CD14-positive monocyte (primary cell): Measurements from ENCODE around the gene THBS2. TPM values are rescaled to one million over a fixed set of nuclear protein-coding genes. Genes with fewer than 3 reads are reported as not detected.

Source experiments
- DNase-seq, 3 donors: peaks; one replicate each; pipeline ENCODE4 v3.0.0-alpha.2; 2011 to 2022
- H2AFZ ChIP-seq: 2 replicates; pipeline ENCODE4 v1.6.0; 2012; ENCODE audit warnings: mild to moderate bottlenecking, low read depth, low read length, inconsistent platforms; ENCODE audit not compliant: insufficient read depth, poor library complexity, severe bottlenecking
- H3K27ac ChIP-seq, 2 donors: 1 replicate in 1 of 2; 2 replicates in 1 of 2; pipeline ENCODE4 v1.5.1; 2012 to 2013; ENCODE audit warnings: low read length in 2 of 2, control low read depth in 1 of 2, inconsistent platforms in 1 of 2, low read depth in 1 of 2, mild to moderate bottlenecking in 1 of 2
- H3K27me3 ChIP-seq, 2 donors: one replicate each; pipeline versions ENCODE4 v1.6.0 to v1.6.1; 2011 to 2013; ENCODE audit warnings: low read length in 2 of 2; ENCODE audit not compliant: control insufficient read depth in 2 of 2, insufficient read depth in 2 of 2
- H3K36me3 ChIP-seq, 2 donors: replicated peaks in 1 of 2; 1 replicate in 1 of 2; 2 replicates in 1 of 2; pipeline versions ENCODE4 v1.5.1 to v1.6.1; 2012 to 2013; ENCODE audit warnings: low read length in 2 of 2, control low read depth in 1 of 2, inconsistent platforms in 1 of 2, mild to moderate bottlenecking in 1 of 2; ENCODE audit not compliant: insufficient read depth in 2 of 2, control insufficient read depth in 1 of 2
- H3K4me1 ChIP-seq, 2 donors: 1 replicate in 1 of 2; 2 replicates in 1 of 2; pipeline versions ENCODE4 v1.5.1 to v1.6.1; 2012 to 2013; ENCODE audit warnings: low read length in 2 of 2, control low read depth in 1 of 2, inconsistent platforms in 1 of 2, mild to moderate bottlenecking in 1 of 2, moderate library complexity in 1 of 2; ENCODE audit not compliant: insufficient read depth in 2 of 2, control insufficient read depth in 1 of 2
- H3K4me2 ChIP-seq: replicated peaks from 2 replicates; pipeline ENCODE3; 2012; ENCODE audit warnings: low read length, moderate library complexity, mild to moderate bottlenecking; ENCODE audit not compliant: poor library complexity, severe bottlenecking; ENCODE audit errors: extremely low read depth
- H3K4me3 ChIP-seq, 3 experiments: fragments of 200-600 bp in 1 of 3; sonication (generic) in 1 of 3; replicated peaks in 1 of 3; 1 replicate in 2 of 3; 2 replicates in 1 of 3; pipeline ENCODE4 v1.5.1; 2011 to 2013; ENCODE audit warnings: low read length in 3 of 3, mild to moderate bottlenecking in 3 of 3, control low read depth in 2 of 3, low read depth in 2 of 3, inconsistent platforms in 1 of 3, moderate library complexity in 1 of 3
- H3K79me2 ChIP-seq: 2 replicates; pipeline ENCODE4 v1.6.0; 2012; ENCODE audit warnings: mild to moderate bottlenecking, control low read depth, inconsistent platforms, low read length, moderate library complexity; ENCODE audit not compliant: insufficient read depth
- H3K9ac ChIP-seq: 2 replicates; pipeline ENCODE4 v1.6.0; 2017; ENCODE audit warnings: low read length, mild to moderate bottlenecking; ENCODE audit not compliant: insufficient read depth, poor library complexity, severe bottlenecking
- H3K9me3 ChIP-seq, 2 donors: replicated peaks in 1 of 2; 1 replicate in 1 of 2; 2 replicates in 1 of 2; pipeline versions ENCODE4 v1.5.1 to v1.6.1; 2012 to 2013; ENCODE audit warnings: low read length in 2 of 2, control low read depth in 1 of 2; ENCODE audit not compliant: control insufficient read depth in 1 of 2, insufficient read depth in 1 of 2
- H4K20me1 ChIP-seq: 2 replicates; pipeline ENCODE4 v1.6.0; 2012; ENCODE audit warnings: mild to moderate bottlenecking, low read length, control low read depth, moderate library complexity; ENCODE audit not compliant: insufficient read depth
- H3K27ac Mint-ChIP-seq, 7 donors: one replicate each; pipeline ENCODE4 v1.8.0; 2020; ENCODE audit warnings: mild to moderate bottlenecking in 7 of 7, mixed read lengths in 7 of 7, moderate library complexity in 6 of 7, inconsistent platforms in 2 of 7
- H3K27me3 Mint-ChIP-seq, 3 donors: one replicate each; pipeline ENCODE4 v1.8.0; 2021 to 2022; ENCODE audit warnings: low read depth in 3 of 3, mild to moderate bottlenecking in 3 of 3, mixed read lengths in 3 of 3, moderate library complexity in 3 of 3, inconsistent platforms in 1 of 3
- H3K36me3 Mint-ChIP-seq, 2 donors: one replicate each; pipeline ENCODE4 v1.8.0; 2020; ENCODE audit warnings: mixed read lengths in 2 of 2, inconsistent platforms in 1 of 2, mild to moderate bottlenecking in 1 of 2
- H3K4me1 Mint-ChIP-seq: one replicate; pipeline ENCODE4 v1.8.0; 2020; ENCODE audit warnings: mild to moderate bottlenecking, mixed read lengths
- H3K4me3 Mint-ChIP-seq, 2 donors: one replicate each; pipeline ENCODE4 v1.8.0; 2020; ENCODE audit warnings: mild to moderate bottlenecking in 2 of 2, mixed read lengths in 2 of 2, moderate library complexity in 1 of 2
- H3K9me3 Mint-ChIP-seq, 7 donors: one replicate each; pipeline ENCODE4 v1.8.0; 2020 to 2022; ENCODE audit warnings: mixed read lengths in 7 of 7, mild to moderate bottlenecking in 6 of 7, moderate library complexity in 6 of 7, inconsistent platforms in 2 of 7
- CTCF ChIP-seq: fragments of 200-600 bp; IDR thresholded peaks from one replicate; pipeline ENCODE4 v1.8.0; 2022; ENCODE audit warnings: antibody characterized with exemption, mild to moderate bottlenecking
- WGBS: methylation state at CpG from one replicate; pipeline ENCODE4 v1.1.5; 2013; ENCODE audit warnings: missing lambda C conversion rate; ENCODE audit not compliant: insufficient coverage; 5-methylcytosine and 5-hydroxymethylcytosine counted together
- intact Hi-C, 2 donors: fragments of 100-400 bp; cut with micrococcal nuclease; formaldehyde crosslinking; loops; one replicate each; pipeline versions ENCODE4 v1.15.0 to v1.15.1; 2023
- polyA plus RNA-seq, 3 donors: library from polyadenylated mRNA; depleted of rRNA in 1 of 3; unstranded in 2 of 3; stranded (reverse) in 1 of 3; fragments of 300-500 nt in 2 of 3; fragments of >200 nt in 1 of 3; fragmentation: Illumina TruSeq in 2 of 3; gene quantifications; 1 replicate in 2 of 3; 2 replicates in 1 of 3; pipeline ENCODE4 v1.2.3, GENCODE V29; 2012 to 2021

The THBS2 gene
- polyA plus RNA-seq, 3 donors = 0.01 to 0.03 TPM; not detected in 1

GRCh38 chr6:169269180-169270076 lies 15.8 kb upstream of the THBS2 start:
- Mint-ChIP-seq H3K27me3 (peaks cover 2 to 7% (median 3%) of the 10 kb centered on the region in 3 donors), H3K36me3 (no peaks in the 10 kb centered on the region), H3K4me1 (peaks cover 47% of the 10 kb centered on the region), H3K27ac (peak overlapping the region; percentile 25 to 89 (median 69)), H3K9me3 (peaks cover 0 to 6% (median 0%) of the 10 kb centered on the region in 7 donors), H3K4me3 (peak overlapping the region in 1 of 2 donors; percentile 18)
- Histone ChIP-seq H3K27me3 (no peaks in the 10 kb centered on the region), H4K20me1 (no peaks in the 10 kb centered on the region), H3K79me2 (no peaks in the 10 kb centered on the region), H3K27ac (peak overlapping the region; percentile 24 to 63), H3K9ac (no peak overlapping the region), H3K4me2 (peak overlapping the region; percentile 2), H3K4me1 (peaks cover 26 to 37% of the 10 kb centered on the region in 2 donors), H3K9me3 (no peaks in the 10 kb centered on the region), H3K36me3 (no peaks in the 10 kb centered on the region), H2AFZ (peak overlapping the region; percentile 25), H3K4me3 (no peak overlapping the region)
- intact Hi-C loops = no loop called here
- no peak for TF ChIP-seq CTCF
- peak; percentile 33 to 49 (median 43) for DNase-seq
- WGBS = 56% methylated on average over 4 of the region's 9 CpGs

- Mint-ChIP-seq H3K9me3 (peaks cover 0 to 3% (median 0%) of the 10 kb centered on the region in 7 donors), H3K36me3 (no peaks in the 10 kb centered on the region)
- H3K79me2 ChIP-seq = no peaks in the 10 kb centered on the region
Measured at GRCh38 chr6:169268276-169268675, 14.6 kb upstream of the THBS2 start.

More at GRCh38 chr6:169268276-169268675, 14.6 kb upstream of the THBS2 start:
- H3K4me2 ChIP-seq = no peak overlapping the region
- H2AFZ ChIP-seq = no peak overlapping the region
- H3K9ac ChIP-seq = no peak overlapping the region
- Mint-ChIP-seq H3K4me3 (no peak overlapping the region), H3K4me1 (peaks cover 50% of the 10 kb centered on the region), H3K27ac (peak overlapping the region in 3 of 7 donors; percentile 4 to 62 (median 17)), H3K27me3 (peaks cover 3 to 10% (median 6%) of the 10 kb centered on the region in 3 donors)
- no peaks in the 10 kb centered on the region for H3K9me3 ChIP-seq
- H3K36me3 ChIP-seq = no peaks in the 10 kb centered on the region
- 88% methylated on average over 1 of the region's 1 CpG for WGBS
- no peak for TF ChIP-seq CTCF
- intact Hi-C loops = no loop called here
- no peaks in the 10 kb centered on the region for H3K27me3 ChIP-seq
- no peak for DNase-seq
- peaks cover 26 to 42% of the 10 kb centered on the region in 2 donors for H3K4me1 ChIP-seq
- no peak overlapping the region for H3K4me3 ChIP-seq
- no peaks in the 10 kb centered on the region for H4K20me1 ChIP-seq
- no peak overlapping the region for H3K27ac ChIP-seq
